B cell (primary cell): ENCODE results near the gene KRTAP17-1. TPM values are rescaled to one million over a fixed set of nuclear protein-coding genes. Genes with fewer than 3 reads are reported as not detected.

Experiments used
- ATAC-seq: fragments of 200-7000 bp; cut with Tn5 transposase; one replicate; pipeline ENCODE4 v1.10.0; 2021; ENCODE audit warnings: low read depth, mild to moderate bottlenecking, moderate number of reproducible peaks, moderate library complexity
- CTCF ChIA-PET: fragments of 350-600 bp; sonication (Branson Sonifier 250); formaldehyde crosslinking; loops from one replicate; lab custom pipeline; 2021; ENCODE audit warnings: antibody characterized with exemption, inconsistent platforms; lab: Charles Lee
- POLR2A ChIA-PET: fragments of 350-600 bp; sonication (Branson Sonifier 250); formaldehyde crosslinking; loops from one replicate; lab custom pipeline; 2021; ENCODE audit warnings: antibody characterized with exemption; lab: Charles Lee
- DNase-seq: peaks from one replicate; pipeline ENCODE4 v3.0.0; 2013
- H2AFZ ChIP-seq: 2 replicates; pipeline ENCODE4 v1.6.1; 2012; ENCODE audit warnings: mild to moderate bottlenecking, low read depth, low read length; ENCODE audit not compliant: insufficient read depth, poor library complexity, severe bottlenecking
- H3K27ac ChIP-seq, 2 donors: 1 replicate in 1 of 2; 2 replicates in 1 of 2; pipeline ENCODE4 v1.5.1; 2012 to 2013; ENCODE audit warnings: low read length in 2 of 2, mild to moderate bottlenecking in 2 of 2, moderate library complexity in 1 of 2
- H3K27me3 ChIP-seq, 4 experiments: fragments of 200-600 bp in 1 of 4; sonication (generic) in 1 of 4; replicated peaks in 1 of 4; 1 replicate in 2 of 4; 2 replicates in 2 of 4; pipeline versions ENCODE4 v1.6.1 to v1.7.0; 2013 to 2016; ENCODE audit warnings: low read length in 3 of 4, mild to moderate bottlenecking in 2 of 4, mixed read lengths in 1 of 4, moderate library complexity in 1 of 4; ENCODE audit not compliant: insufficient read depth in 4 of 4, control insufficient read depth in 3 of 4; ENCODE audit errors: control extremely low read depth in 1 of 4
- H3K36me3 ChIP-seq, 2 experiments: replicated peaks in 1 of 2; 1 replicate in 1 of 2; 2 replicates in 1 of 2; pipeline versions ENCODE4 v1.6.1 to v1.7.1; 2013; ENCODE audit warnings: low read length in 1 of 2; ENCODE audit not compliant: insufficient read depth in 2 of 2, control insufficient read depth in 1 of 2; ENCODE audit errors: control extremely low read depth in 1 of 2, extremely low read depth in 1 of 2
- H3K4me1 ChIP-seq, 2 donors: fragments of 200-600 bp in 1 of 2; sonication (generic) in 1 of 2; 1 replicate in 1 of 2; 2 replicates in 1 of 2; pipeline versions ENCODE4 v1.5.1 to v1.6.1; 2013 to 2017; ENCODE audit warnings: low read length in 2 of 2; ENCODE audit not compliant: control insufficient read depth in 2 of 2, insufficient read depth in 2 of 2
- H3K4me2 ChIP-seq: replicated peaks from 2 replicates; pipeline ENCODE3; 2012; ENCODE audit warnings: mild to moderate bottlenecking, low read depth, low read length; ENCODE audit not compliant: poor library complexity, severe bottlenecking
- H3K4me3 ChIP-seq, 5 experiments: fragments of 200-600 bp in 1 of 5; sonication (generic) in 1 of 5; 1 replicate in 3 of 5; 2 replicates in 2 of 5; pipeline versions ENCODE4 v1.5.1 to v1.7.0; 2011 to 2016; ENCODE audit warnings: low read length in 4 of 5, mild to moderate bottlenecking in 4 of 5, low read depth in 2 of 5, control low read depth in 1 of 5, moderate library complexity in 1 of 5; ENCODE audit not compliant: insufficient read depth in 1 of 5; ENCODE audit errors: control extremely low read depth in 1 of 5, extremely low read depth in 1 of 5
- H3K79me2 ChIP-seq: fragments of 200-600 bp; sonication (generic); one replicate; pipeline ENCODE4 v1.6.0; 2016; ENCODE audit warnings: low read length; ENCODE audit not compliant: control insufficient read depth, insufficient read depth
- H3K9ac ChIP-seq: fragments of 200-600 bp; sonication (generic); 2 replicates; pipeline ENCODE4 v1.6.1; 2017; ENCODE audit warnings: mild to moderate bottlenecking, low read length, moderate library complexity
- H3K9me3 ChIP-seq, 3 donors: one replicate each; pipeline versions ENCODE4 v1.6.1 to v1.7.1; 2013; ENCODE audit warnings: low read length in 2 of 3; ENCODE audit not compliant: control insufficient read depth in 2 of 3, insufficient read depth in 1 of 3; ENCODE audit errors: control extremely low read depth in 1 of 3
- H4K20me1 ChIP-seq: 2 replicates; pipeline ENCODE4 v1.6.0; 2012; ENCODE audit warnings: mild to moderate bottlenecking, low read length; ENCODE audit not compliant: insufficient read depth, control insufficient read depth, poor library complexity, severe bottlenecking
- H3K27ac Mint-ChIP-seq: one replicate; pipeline ENCODE4 v1.8.0; 2021; ENCODE audit warnings: mixed read lengths
- H3K27me3 Mint-ChIP-seq: one replicate; pipeline ENCODE4 v1.8.0; 2021; ENCODE audit warnings: mixed read lengths
- H3K4me1 Mint-ChIP-seq: one replicate; pipeline ENCODE4 v1.8.0; 2021; ENCODE audit warnings: mixed read lengths
- H3K4me3 Mint-ChIP-seq: one replicate; pipeline ENCODE4 v1.8.0; 2021; ENCODE audit warnings: mixed read lengths
- H3K9me3 Mint-ChIP-seq: one replicate; pipeline ENCODE4 v1.8.0; 2022; ENCODE audit warnings: mixed read lengths; ENCODE audit not compliant: insufficient read depth
- CTCF ChIP-seq: fragments of 200-600 bp; IDR thresholded peaks from one replicate; pipeline ENCODE4 v1.8.0; 2022; ENCODE audit warnings: antibody characterized with exemption, mild to moderate bottlenecking
- EZH2 ChIP-seq: IDR thresholded peaks from 2 replicates; pipeline ENCODE4 v1.6.1; 2012; ENCODE audit warnings: borderline replicate concordance, low read depth, mild to moderate bottlenecking, moderate library complexity, low read length; ENCODE audit not compliant: insufficient read depth, poor library complexity, severe bottlenecking
- WGBS: methylation state at CpG from one replicate; pipeline ENCODE4 v1.1.5; 2013; ENCODE audit warnings: missing lambda C conversion rate; ENCODE audit not compliant: insufficient coverage; 5-methylcytosine and 5-hydroxymethylcytosine counted together
- intact Hi-C: fragments of 100-400 bp; cut with micrococcal nuclease; formaldehyde crosslinking; loops from one replicate; pipeline ENCODE4 v1.10.0; 2022
- polyA plus RNA-seq: library from polyadenylated mRNA; depleted of rRNA; stranded (reverse); fragments of >200 nt; gene quantifications from 2 replicates; pipeline ENCODE4 v1.2.3, GENCODE V29; 2012
- total RNA-seq, 2 donors: library from RNA; stranded (reverse); fragments of 120-200 nt in 1 of 2; gene quantifications; 1 replicate in 1 of 2; 2 replicates in 1 of 2; pipeline versions ENCODE4 v1.2.3 to v1.2.4, GENCODE V29; 2013 to 2022

Gene KRTAP17-1
- total and polyA plus RNA-seq, 2 donors (not counting 1 experiment from before 2014, with no cell fraction given), result not detected

- Histone ChIP-seq H4K20me1 (no peaks in the 10 kb centered on the region), H3K4me2 (no peak within 1 kb of the TSS), H3K9ac (no peak within 1 kb of the TSS), H3K4me1 (peaks cover 11 to 12% of the 10 kb centered on the region in 2 donors), H3K27ac (no peak within 1 kb of the TSS), H3K4me3 (no peak within 1 kb of the TSS), H3K9me3 (no peaks in the 10 kb centered on the region), H3K27me3 (no peaks in the 10 kb centered on the region), H2AFZ (no peak within 1 kb of the TSS), H3K79me2 (no peaks in the 10 kb centered on the region), H3K36me3 (no peaks in the 10 kb centered on the region)
- ChIA-PET POLR2A (no interaction called here), CTCF (interaction anchor here (1.4 kb wide), 1 partner anchor 12 kb away, joined by 4 read pairs; no protein-coding TSS in a partner anchor)
- DNase-seq, result no peak
- Mint-ChIP-seq H3K9me3 (peaks cover 2% of the 10 kb centered on the region), H3K27me3 (peaks cover 10% of the 10 kb centered on the region), H3K4me3 (no peak within 1 kb of the TSS), H3K27ac (no peak within 1 kb of the TSS), H3K4me1 (peaks cover 17% of the 10 kb centered on the region)
- WGBS, result 83% methylated on average over 11 of the region's 11 CpGs
- intact Hi-C loops, result no loop called here
- TF ChIP-seq CTCF, result no peak
- TF ChIP-seq EZH2, result no peak
- ATAC-seq, result no peak
These were observed 13.3 kb downstream of the KRTAP17-1 start, which contains the start of gene KRTAP29-1 for GRCh38 chr17:41301916-41302901. KRTAP29-1 (minus strand) TSS chr17:41302851; CDS start chr17:41302851, 0 bp downstream.

- ChIA-PET POLR2A (no interaction called here), CTCF (no interaction called here)
- no peaks in the 10 kb centered on the region for H3K36me3 ChIP-seq
- H3K9me3 ChIP-seq, result no peaks in the 10 kb centered on the region
- Mint-ChIP-seq H3K27me3 (peaks cover 10% of the 10 kb centered on the region), H3K4me1 (peaks cover 11% of the 10 kb centered on the region), H3K9me3 (peaks cover 2% of the 10 kb centered on the region), H3K4me3 (no peak overlapping the region), H3K27ac (no peak overlapping the region)
- no peaks in the 10 kb centered on the region for H4K20me1 ChIP-seq
- TF ChIP-seq CTCF (no peak), EZH2 (no peak)
- no peak overlapping the region for H3K4me2 ChIP-seq
- no peak overlapping the region for H3K9ac ChIP-seq
- 62% methylated on average over 4 of the region's 5 CpGs for WGBS
- H3K4me1 ChIP-seq, result peaks cover 9 to 11% of the 10 kb centered on the region in 2 donors
- no peak overlapping the region for H2AFZ ChIP-seq
- no peak overlapping the region for H3K27ac ChIP-seq
- no peak for ATAC-seq
- H3K4me3 ChIP-seq, result no peak overlapping the region
- no peak for DNase-seq
- no peaks in the 10 kb centered on the region for H3K27me3 ChIP-seq
- intact Hi-C loops, result no loop called here
- H3K79me2 ChIP-seq, result no peaks in the 10 kb centered on the region
These were observed 14.2 kb downstream of the KRTAP17-1 start for GRCh38 chr17:41301204-41301790.
